ENCODE measurements around the gene TMEM62. TPM values are rescaled to one million over a fixed set of nuclear protein-coding genes. Genes with fewer than 3 reads are reported as not detected.

TMEM62 gene
- total and polyA plus RNA-seq, 2 of the 8 experiments (the other 6 are each of a cell fraction or from before 2014, with no cell fraction given) = 2.0 to 4.0 TPM

DNA sequence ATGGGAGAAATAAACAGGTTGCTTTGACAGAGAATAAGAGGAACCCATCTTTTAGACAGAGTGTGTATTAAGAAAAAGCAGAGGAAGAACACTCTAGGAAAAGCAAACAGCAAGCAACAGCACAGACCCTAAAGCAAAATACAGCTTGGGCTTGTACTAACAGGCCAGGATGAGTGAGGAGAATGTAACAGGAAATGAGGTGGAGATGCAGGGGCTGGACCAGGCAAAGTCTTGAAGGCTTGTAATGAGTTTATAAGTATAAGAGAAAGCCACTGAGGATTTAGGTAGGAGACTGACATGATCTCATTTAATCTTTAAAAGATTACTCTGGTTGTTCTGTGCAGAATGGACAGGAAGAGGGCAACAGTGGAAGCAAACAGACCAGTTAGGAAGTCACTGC, 32.4 kb upstream of the TMEM62 start:
- Histone ChIP-seq H4K5ac (ENCODE audit: insufficient read length, low read depth, low read length) (no peak overlapping the region), H3K4me3 (ENCODE audit: extremely low read depth in 1 of 4, insufficient read depth in 2 of 4, low read depth in 3 of 4, low read length in 4 of 4) (no peak overlapping the region; a peak in 1 of 8 replicates), H3K27me3 (replicated peaks in 1 of 4; ENCODE audit: control insufficient read depth in 3 of 4, extremely low read depth in 1 of 4, insufficient read depth in 3 of 4, low read length in 3 of 4) (no peaks in the 10 kb centered on the region), H3K56ac (replicated peaks; ENCODE audit: insufficient read length, low read depth, low read length) (no peak overlapping the region), H2AK5ac (ENCODE audit: low read depth, low read length) (no peak overlapping the region), H3K79me1 (ENCODE audit: low read depth, low read length) (peaks cover 5% of the 10 kb centered on the region; the same call in 1 of the 2 replicates), H3K23me2 (ENCODE audit: low read depth, low read length) (no peaks in the 10 kb centered on the region; the same call in 1 of the 2 replicates), H4K8ac (ENCODE audit: extremely low read depth, insufficient read depth, low read length) (no peak overlapping the region), H4K91ac (replicated peaks; ENCODE audit: insufficient read length, low read length) (no peak overlapping the region), H2BK20ac (ENCODE audit: low read length) (no peak overlapping the region), H3K4me1 (replicated peaks in 1 of 4; ENCODE audit: control insufficient read depth in 3 of 4, insufficient read depth in 4 of 4, low read length in 3 of 4) (no peaks in the 10 kb centered on the region), H2BK12ac (ENCODE audit: low read depth, low read length) (no peak overlapping the region), H3K36me3 (ENCODE audit: control insufficient read depth in 2 of 4, insufficient read depth in 4 of 4, low read length in 3 of 4) (peaks cover 0 to 7% (median 3%) of the 10 kb centered on the region in 4 experiments; a peak in 3 of 8 replicates), H3K9me3 (ENCODE audit: insufficient read depth in 2 of 2, low read depth in 1 of 2, low read length in 1 of 2) (no peaks in the 10 kb centered on the region), H2BK120ac (replicated peaks; ENCODE audit: low read depth, low read length) (no peak overlapping the region), H3K9ac (replicated peaks in 1 of 4; ENCODE audit: extremely low read depth in 1 of 4, low read depth in 3 of 4, low read length in 3 of 4) (no peak overlapping the region), H2BK15ac (ENCODE audit: low read length) (no peak overlapping the region), H3K27ac (ENCODE audit: low read depth, low read length) (no peak overlapping the region), H2BK5ac (ENCODE audit: low read depth, low read length) (no peak overlapping the region), H3K23ac (ENCODE audit: insufficient read length) (no peak overlapping the region), H3K4me2 (ENCODE audit: insufficient read depth in 1 of 2, low read depth in 2 of 2, low read length in 2 of 2) (no peak overlapping the region), H4K20me1 (replicated peaks in 1 of 2; ENCODE audit: control insufficient read depth in 1 of 2, insufficient read depth in 2 of 2, low read length in 2 of 2) (no peaks in the 10 kb centered on the region), H3K18ac (ENCODE audit: extremely low read depth, low read length) (no peak overlapping the region), H2AFZ (ENCODE audit: low read length) (no peak overlapping the region), H3K14ac (ENCODE audit: insufficient read length) (no peak overlapping the region), H3K4ac (replicated peaks; ENCODE audit: insufficient read length, low read depth, low read length) (no peak overlapping the region), H3K79me2 (ENCODE audit: control insufficient read depth in 1 of 2, insufficient read depth in 2 of 2, low read length in 2 of 2) (peaks cover 0 to 52% of the 10 kb centered on the region in 2 experiments; a peak in 3 of 4 replicates)
- ChIA-PET CTCF (ENCODE audit: partially characterized antibody) (no interaction called here), POLR2A (ENCODE audit: partially characterized antibody) (no interaction called here)
- DNase-seq (ENCODE audit: low read depth in 1 of 2, low spot score in 2 of 2) = no peak
- no peak for FAIRE-seq
- TF ChIP-seq RFX5 (IDR thresholded peaks at IDR 0.05; ENCODE audit: borderline replicate concordance, low read depth, low read length) (no peak), BRCA1 (IDR thresholded peaks at IDR 0.05; ENCODE audit: low read depth, low read length) (no peak), TAF7 (optimal IDR thresholded peaks at IDR 0.05; ENCODE audit: borderline replicate concordance, low read depth, low read length) (no peak), NRF1 (IDR thresholded peaks at IDR 0.05; ENCODE audit: low read depth, low read length) (no peak), POLR2AphosphoS5 (IDR thresholded peaks at IDR 0.05; ENCODE audit: low read depth, low read length) (no peak), KDM4A (IDR thresholded peaks at IDR 0.05; ENCODE audit: low read depth, low read length, severe bottlenecking) (no peak), SP4 (IDR thresholded peaks at IDR 0.05; ENCODE audit: low read length) (no peak), JUND (IDR thresholded peaks at IDR 0.05; ENCODE audit: low read length) (no peak), FOSL1 (IDR thresholded peaks at IDR 0.05; ENCODE audit: insufficient read depth, low read depth, low read length) (no peak), POU5F1 (IDR thresholded peaks at IDR 0.05; ENCODE audit: low read depth, low read length) (no peak), CREB1 (IDR thresholded peaks at IDR 0.05) (no peak), JUN (IDR thresholded peaks at IDR 0.05; ENCODE audit: low read depth, low read length) (no peak), BACH1 (IDR thresholded peaks at IDR 0.05; ENCODE audit: low read length) (no peak), HDAC6 (IDR thresholded peaks at IDR 0.05; ENCODE audit: low read depth, low read length) (no peak)
- TF ChIP-seq, protein P1, sequence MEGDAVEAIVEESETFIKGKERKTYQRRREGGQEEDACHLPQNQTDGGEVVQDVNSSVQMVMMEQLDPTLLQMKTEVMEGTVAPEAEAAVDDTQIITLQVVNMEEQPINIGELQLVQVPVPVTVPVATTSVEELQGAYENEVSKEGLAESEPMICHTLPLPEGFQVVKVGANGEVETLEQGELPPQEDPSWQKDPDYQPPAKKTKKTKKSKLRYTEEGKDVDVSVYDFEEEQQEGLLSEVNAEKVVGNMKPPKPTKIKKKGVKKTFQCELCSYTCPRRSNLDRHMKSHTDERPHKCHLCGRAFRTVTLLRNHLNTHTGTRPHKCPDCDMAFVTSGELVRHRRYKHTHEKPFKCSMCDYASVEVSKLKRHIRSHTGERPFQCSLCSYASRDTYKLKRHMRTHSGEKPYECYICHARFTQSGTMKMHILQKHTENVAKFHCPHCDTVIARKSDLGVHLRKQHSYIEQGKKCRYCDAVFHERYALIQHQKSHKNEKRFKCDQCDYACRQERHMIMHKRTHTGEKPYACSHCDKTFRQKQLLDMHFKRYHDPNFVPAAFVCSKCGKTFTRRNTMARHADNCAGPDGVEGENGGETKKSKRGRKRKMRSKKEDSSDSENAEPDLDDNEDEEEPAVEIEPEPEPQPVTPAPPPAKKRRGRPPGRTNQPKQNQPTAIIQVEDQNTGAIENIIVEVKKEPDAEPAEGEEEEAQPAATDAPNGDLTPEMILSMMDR (IDR thresholded peaks at IDR 0.05; ENCODE audit: control extremely low read depth in 1 of 3, insufficient read depth in 1 of 3, low read depth in 1 of 3, low read length in 3 of 3) = no peak
